H9 (cell line): ENCODE data around the gene CHRND. TPM values are rescaled to one million over a fixed set of nuclear protein-coding genes. Genes with fewer than 3 reads are reported as not detected.

ENCODE experiments used
- DNase-seq: peaks from one replicate; pipeline ENCODE4 v3.0.0-alpha.2; 2017
- H2AFZ ChIP-seq: one replicate; pipeline ENCODE4 v1.6.1; 2013; ENCODE audit warnings: mild to moderate bottlenecking, low read length, control low read depth, moderate library complexity
- H2AK5ac ChIP-seq: 2 replicates; pipeline ENCODE4 v1.6.1; 2013; ENCODE audit warnings: low read length, control low read depth, mixed read lengths; ENCODE audit not compliant: insufficient read length
- H2BK120ac ChIP-seq: one replicate; pipeline ENCODE4 v1.6.1; 2013; ENCODE audit warnings: low read depth, mild to moderate bottlenecking, low read length, control low read depth, inconsistent platforms; ENCODE audit not compliant: poor library complexity, severe bottlenecking
- H2BK12ac ChIP-seq: 2 replicates; pipeline ENCODE4 v1.6.1; 2013; ENCODE audit warnings: low read length, control low read depth, mixed read lengths, low read depth; ENCODE audit not compliant: insufficient read length
- H2BK15ac ChIP-seq: 2 replicates; pipeline ENCODE4 v1.6.1; 2013; ENCODE audit warnings: low read depth, low read length, control low read depth
- H2BK20ac ChIP-seq: one replicate; pipeline ENCODE4 v1.6.1; 2013; ENCODE audit warnings: low read depth, mild to moderate bottlenecking, low read length, control low read depth, inconsistent platforms; ENCODE audit not compliant: poor library complexity, severe bottlenecking
- H2BK5ac ChIP-seq: 2 replicates; pipeline ENCODE4 v1.6.1; 2013; ENCODE audit warnings: low read length, control low read depth, mixed read lengths; ENCODE audit not compliant: insufficient read length
- H3K14ac ChIP-seq: 2 replicates; pipeline ENCODE4 v1.6.1; 2013; ENCODE audit warnings: low read length, control low read depth; ENCODE audit not compliant: insufficient read depth
- H3K18ac ChIP-seq: 2 replicates; pipeline ENCODE4 v1.6.1; 2013; ENCODE audit warnings: low read depth, mild to moderate bottlenecking, mixed read lengths, low read length, control low read depth; ENCODE audit not compliant: insufficient read length
- H3K23ac ChIP-seq: 2 replicates; pipeline ENCODE4 v1.6.1; 2013; ENCODE audit warnings: low read length, control low read depth, mixed read lengths, low read depth; ENCODE audit not compliant: insufficient read length
- H3K23me2 ChIP-seq: 2 replicates; pipeline ENCODE4 v1.6.1; 2013; ENCODE audit warnings: low read depth, mild to moderate bottlenecking, mixed read lengths, low read length, control low read depth; ENCODE audit not compliant: insufficient read length, poor library complexity, severe bottlenecking
- H3K27ac ChIP-seq: 2 replicates; pipeline ENCODE4 v1.5.1; 2013; ENCODE audit warnings: low read length, control low read depth, mixed read lengths, low read depth; ENCODE audit not compliant: insufficient read length
- H3K27me3 ChIP-seq: 2 replicates; pipeline ENCODE4 v1.6.1; 2013; ENCODE audit warnings: low read length, control low read depth, inconsistent platforms; ENCODE audit not compliant: insufficient read depth
- H3K4ac ChIP-seq: 2 replicates; pipeline ENCODE4 v1.6.1; 2013; ENCODE audit warnings: low read depth, mild to moderate bottlenecking, control low read depth, inconsistent platforms, low read length, moderate library complexity
- H3K4me1 ChIP-seq: 2 replicates; pipeline ENCODE4 v1.6.1; 2013; ENCODE audit warnings: low read length, control low read depth, inconsistent platforms; ENCODE audit not compliant: insufficient read depth
- H3K4me2 ChIP-seq: 2 replicates; pipeline ENCODE4 v1.6.1; 2013; ENCODE audit warnings: low read length, control low read depth, mixed read lengths; ENCODE audit not compliant: insufficient read length, insufficient read depth
- H3K56ac ChIP-seq: 2 replicates; pipeline ENCODE4 v1.6.1; 2013; ENCODE audit warnings: low read depth, mild to moderate bottlenecking, mixed read lengths, low read length, control low read depth; ENCODE audit not compliant: insufficient read length
- H3K79me1 ChIP-seq: 2 replicates; pipeline ENCODE4 v1.6.1; 2013; ENCODE audit warnings: low read depth, mild to moderate bottlenecking, moderate library complexity, low read length, control low read depth, inconsistent platforms; ENCODE audit not compliant: insufficient read depth, poor library complexity, severe bottlenecking
- H3K79me2 ChIP-seq: 2 replicates; pipeline ENCODE4 v1.6.1; 2013; ENCODE audit warnings: low read length, control low read depth, inconsistent platforms; ENCODE audit not compliant: insufficient read depth
- H3K9ac ChIP-seq: 2 replicates; pipeline ENCODE4 v1.6.1; 2013; ENCODE audit warnings: low read length, control low read depth, mixed read lengths; ENCODE audit not compliant: insufficient read length; ENCODE audit errors: extremely low read depth
- H3K9me3 ChIP-seq: one replicate; pipeline ENCODE4 v1.6.1; 2013; ENCODE audit warnings: low read depth, low read length, inconsistent platforms; ENCODE audit not compliant: control insufficient read depth
- H3T11ph ChIP-seq: one replicate; pipeline ENCODE4 v1.6.1; 2013; ENCODE audit warnings: mild to moderate bottlenecking, low read length, control low read depth, inconsistent platforms
- H4K20me1 ChIP-seq: one replicate; pipeline ENCODE4 v1.6.1; 2013; ENCODE audit not compliant: control insufficient read depth, insufficient read length, insufficient read depth
- H4K5ac ChIP-seq: 2 replicates; pipeline ENCODE4 v1.6.1; 2013; ENCODE audit warnings: low read depth, mild to moderate bottlenecking, mixed read lengths, low read length, control low read depth; ENCODE audit not compliant: insufficient read length
- H4K8ac ChIP-seq: replicated peaks from 2 replicates; pipeline ENCODE4 v1.6.1; 2013; ENCODE audit warnings: low read length, control low read depth, mixed read lengths, low read depth; ENCODE audit not compliant: insufficient read length
- H4K91ac ChIP-seq: 2 replicates; pipeline ENCODE4 v1.6.1; 2013; ENCODE audit warnings: low read depth, mild to moderate bottlenecking, moderate library complexity, mixed read lengths, low read length, control low read depth; ENCODE audit not compliant: insufficient read length
- H3K27ac Mint-ChIP-seq, 3 experiments: 2 replicates in 2 of 3; 3 replicates in 1 of 3; pipeline ENCODE4 v1.8.0; 2020 to 2021; ENCODE audit warnings: mixed read lengths in 3 of 3, mild to moderate bottlenecking in 1 of 3, moderate library complexity in 1 of 3
- H3K27me3 Mint-ChIP-seq: 2 replicates; pipeline ENCODE4 v1.8.0; 2021; ENCODE audit warnings: low read depth, mild to moderate bottlenecking, moderate library complexity, mixed read lengths
- H3K36me3 Mint-ChIP-seq, 3 experiments: 2 replicates in 2 of 3; 3 replicates in 1 of 3; pipeline ENCODE4 v1.8.0; 2020 to 2021; ENCODE audit warnings: low read depth in 3 of 3, mixed read lengths in 3 of 3; ENCODE audit not compliant: insufficient read depth in 1 of 3
- H3K4me1 Mint-ChIP-seq, 2 experiments: 2 replicates each; pipeline ENCODE4 v1.8.0; 2020; ENCODE audit warnings: mixed read lengths in 2 of 2
- H3K4me3 Mint-ChIP-seq, 2 experiments: 2 replicates in 1 of 2; 3 replicates in 1 of 2; pipeline ENCODE4 v1.8.0; 2020 to 2021; ENCODE audit warnings: mild to moderate bottlenecking in 2 of 2, mixed read lengths in 2 of 2, moderate library complexity in 1 of 2
- H3K9me3 Mint-ChIP-seq, 2 experiments: 2 replicates in 1 of 2; 3 replicates in 1 of 2; pipeline ENCODE4 v1.8.0; 2020; ENCODE audit warnings: mild to moderate bottlenecking in 2 of 2, mixed read lengths in 2 of 2, moderate library complexity in 1 of 2
- WGBS: extraction: QIAGEN DNeasy Blood & Tissue Kit; methylation state at CpG from one replicate; pipeline ENCODE4 v1.1.7; 2013; ENCODE audit warnings: missing lambda C conversion rate, low lambda C conversion rate, mixed read lengths; ENCODE audit not compliant: insufficient read length; ENCODE audit errors: extremely low coverage; 5-methylcytosine and 5-hydroxymethylcytosine counted together
- total RNA-seq: library from RNA; stranded (reverse); gene quantifications from 2 replicates; pipeline ENCODE4 v1.2.1, GENCODE V29; 2021
- TF ChIP-seq, protein P1 (sequence below): fragments of 200-600 bp; sonication (generic); conservative IDR thresholded peaks from 3 replicates; pipeline ENCODE4 v1.8.0; 2021; ENCODE audit warnings: antibody characterized with exemption, mild to moderate bottlenecking

The CHRND gene
- total RNA-seq, 1 experiment from 2014 or later: not detected

DNA sequence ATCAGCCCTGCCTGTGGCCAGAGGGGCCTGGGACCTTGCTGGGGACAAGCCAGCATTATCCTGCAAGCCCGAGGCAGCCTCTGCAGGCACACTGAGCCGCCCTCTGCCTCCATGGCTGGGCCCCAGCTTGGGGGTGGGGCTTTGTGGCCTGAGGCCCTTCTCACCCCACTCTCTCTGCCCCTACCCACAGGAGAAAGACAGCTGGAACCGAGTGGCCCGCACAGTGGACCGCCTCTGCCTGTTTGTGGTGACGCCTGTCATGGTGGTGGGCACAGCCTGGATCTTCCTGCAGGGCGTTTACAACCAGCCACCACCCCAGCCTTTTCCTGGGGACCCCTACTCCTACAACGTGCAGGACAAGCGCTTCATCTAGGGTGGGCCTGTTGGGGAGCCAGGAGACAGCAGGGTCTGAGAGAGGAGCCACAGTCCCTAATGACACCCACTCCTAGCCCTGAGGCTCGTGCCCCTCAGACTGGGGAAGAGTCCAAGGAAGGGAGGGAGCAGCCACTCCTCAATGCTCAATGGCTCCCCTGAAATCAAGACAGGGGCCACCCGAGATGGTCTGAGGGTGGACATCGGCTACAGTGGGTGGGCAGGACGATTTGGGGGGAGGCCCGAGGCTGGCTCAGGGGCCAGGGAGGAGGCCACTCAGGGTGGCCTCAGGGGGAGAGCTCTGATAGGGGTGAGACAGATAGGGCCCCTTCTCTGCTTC is 9.1 kb downstream of the CHRND start:
- Histone ChIP-seq H4K20me1 (no peaks in the 10 kb centered on the region), H4K5ac (no peak overlapping the region), H3K18ac (no peak overlapping the region), H3K4me2 (no peak overlapping the region), H3K27ac (no peak overlapping the region), H3K4ac (no peak overlapping the region), H3K23me2 (no peaks in the 10 kb centered on the region), H3K9ac (no peak overlapping the region), H3K56ac (no peak overlapping the region), H3K79me2 (no peaks in the 10 kb centered on the region), H2BK12ac (no peak overlapping the region), H2BK5ac (no peak overlapping the region), H4K91ac (no peak overlapping the region), H2BK20ac (no peak overlapping the region), H2BK15ac (no peak overlapping the region), H3K79me1 (no peaks in the 10 kb centered on the region), H2AK5ac (no peak overlapping the region), H2AFZ (no peak overlapping the region), H3K14ac (no peak overlapping the region), H3K27me3 (no peaks in the 10 kb centered on the region), H3T11ph (no peak overlapping the region), H3K23ac (no peak overlapping the region), H3K9me3 (no peaks in the 10 kb centered on the region), H3K4me1 (peaks cover 4% of the 10 kb centered on the region; the same call in 1 of the 2 replicates), H2BK120ac (no peak overlapping the region), H4K8ac (no peak overlapping the region)
- H3K27me3 Mint-ChIP-seq: peaks cover 18% of the 10 kb centered on the region
- H3K4me1 Mint-ChIP-seq: peaks cover 31 to 38% of the 10 kb centered on the region in 2 experiments
- no CpG with 5 or more reads among the region's 14 CpGs for WGBS
- DNase-seq: no peak
- peaks cover 0 to 3% (median 0%) of the 10 kb centered on the region in 3 experiments; a peak in 1 of 7 replicates for H3K36me3 Mint-ChIP-seq
- H3K9me3 Mint-ChIP-seq: peaks cover 4 to 8% of the 10 kb centered on the region in 2 experiments; a peak in 4 of 5 replicates
- H3K4me3 Mint-ChIP-seq: no peak overlapping the region
- no peak overlapping the region for H3K27ac Mint-ChIP-seq
- TF ChIP-seq, protein P1, sequence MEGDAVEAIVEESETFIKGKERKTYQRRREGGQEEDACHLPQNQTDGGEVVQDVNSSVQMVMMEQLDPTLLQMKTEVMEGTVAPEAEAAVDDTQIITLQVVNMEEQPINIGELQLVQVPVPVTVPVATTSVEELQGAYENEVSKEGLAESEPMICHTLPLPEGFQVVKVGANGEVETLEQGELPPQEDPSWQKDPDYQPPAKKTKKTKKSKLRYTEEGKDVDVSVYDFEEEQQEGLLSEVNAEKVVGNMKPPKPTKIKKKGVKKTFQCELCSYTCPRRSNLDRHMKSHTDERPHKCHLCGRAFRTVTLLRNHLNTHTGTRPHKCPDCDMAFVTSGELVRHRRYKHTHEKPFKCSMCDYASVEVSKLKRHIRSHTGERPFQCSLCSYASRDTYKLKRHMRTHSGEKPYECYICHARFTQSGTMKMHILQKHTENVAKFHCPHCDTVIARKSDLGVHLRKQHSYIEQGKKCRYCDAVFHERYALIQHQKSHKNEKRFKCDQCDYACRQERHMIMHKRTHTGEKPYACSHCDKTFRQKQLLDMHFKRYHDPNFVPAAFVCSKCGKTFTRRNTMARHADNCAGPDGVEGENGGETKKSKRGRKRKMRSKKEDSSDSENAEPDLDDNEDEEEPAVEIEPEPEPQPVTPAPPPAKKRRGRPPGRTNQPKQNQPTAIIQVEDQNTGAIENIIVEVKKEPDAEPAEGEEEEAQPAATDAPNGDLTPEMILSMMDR: no peak
